Ectodermal cell (in vitro differentiated cells): Measurements from ENCODE around the gene APBA2.

Experiments
- H3K27ac ChIP-seq: 2 replicates; pipeline ENCODE4 v1.7.0; 2013; ENCODE audit warnings: mild to moderate bottlenecking, low read depth, low read length; ENCODE audit not compliant: insufficient read depth, poor library complexity, severe bottlenecking
- H3K27me3 ChIP-seq: 2 replicates; pipeline ENCODE4 v1.7.0; 2013; ENCODE audit warnings: mild to moderate bottlenecking, low read length; ENCODE audit not compliant: insufficient read depth, control insufficient read depth, poor library complexity, severe bottlenecking
- H3K36me3 ChIP-seq: one replicate; pipeline ENCODE4 v1.7.0; 2013; ENCODE audit warnings: low read length; ENCODE audit not compliant: control insufficient read depth, insufficient read depth
- H3K4me1 ChIP-seq: one replicate; pipeline ENCODE4 v1.7.0; 2013; ENCODE audit warnings: low read length; ENCODE audit not compliant: control insufficient read depth, insufficient read depth
- H3K4me3 ChIP-seq: 2 replicates; pipeline ENCODE4 v1.7.0; 2013; ENCODE audit warnings: low read depth, low read length, control low read depth; ENCODE audit not compliant: insufficient read depth
- H3K9me3 ChIP-seq: 2 replicates; pipeline ENCODE4 v1.7.0; 2013; ENCODE audit warnings: mild to moderate bottlenecking, low read length, moderate library complexity; ENCODE audit not compliant: control insufficient read depth
- WGBS, 2 experiments: methylation state at CpG; one replicate each; pipeline ENCODE4 v1.1.7; 2013; ENCODE audit warnings: missing lambda C conversion rate in 2 of 2; 5-methylcytosine and 5-hydroxymethylcytosine counted together

The APBA2 gene

GRCh38 chr15:29102911-29103823, 217.4 kb downstream of the APBA2 start:
- Histone ChIP-seq H3K27me3 (no peaks in the 10 kb centered on the region), H3K4me3 (no peak overlapping the region), H3K27ac (no peak overlapping the region), H3K4me1 (peaks cover 8% of the 10 kb centered on the region), H3K36me3 (peaks cover 19% of the 10 kb centered on the region), H3K9me3 (no peaks in the 10 kb centered on the region)
- whole genome bisulfite sequencing, 2 experiments = 58 to 59% methylated on average over 51 of the region's 51 CpGs

- H3K4me3 ChIP-seq = no peak overlapping the region
- no peaks in the 10 kb centered on the region for H3K9me3 ChIP-seq
- no peak overlapping the region for H3K27ac ChIP-seq
- 34% methylated on average over 47 of the region's 47 CpGs for WGBS, 2 experiments
- H3K27me3 ChIP-seq = no peaks in the 10 kb centered on the region
- H3K4me1 ChIP-seq = peaks cover 8% of the 10 kb centered on the region
- peaks cover 14% of the 10 kb centered on the region for H3K36me3 ChIP-seq
These were observed 218.2 kb downstream of the APBA2 start for GRCh38 chr15:29103824-29104565.

- Histone ChIP-seq H3K9me3 (no peaks in the 10 kb centered on the region), H3K4me3 (no peak overlapping the region), H3K27ac (no peak overlapping the region), H3K4me1 (peaks cover 8% of the 10 kb centered on the region), H3K36me3 (peaks cover 9% of the 10 kb centered on the region), H3K27me3 (no peaks in the 10 kb centered on the region)
- 92 to 97% methylated on average over 6 of the region's 6 CpGs for WGBS, 2 experiments
These were observed 218.7 kb downstream of the APBA2 start for GRCh38 chr15:29104566-29104880.

- Histone ChIP-seq H3K27me3 (no peaks in the 10 kb centered on the region), H3K4me3 (no peak overlapping the region), H3K27ac (no peak overlapping the region), H3K36me3 (peaks cover 9% of the 10 kb centered on the region), H3K4me1 (peaks cover 8% of the 10 kb centered on the region), H3K9me3 (no peaks in the 10 kb centered on the region)
- WGBS, 2 experiments = 91 to 93% methylated on average over 22 of the region's 22 CpGs
These were observed 219.5 kb downstream of the APBA2 start for GRCh38 chr15:29105151-29105854.

GRCh38 chr15:29106116-29106515, 220.3 kb downstream of the APBA2 start:
- no peak overlapping the region for H3K27ac ChIP-seq
- 96 to 97% methylated on average over 4 of the region's 4 CpGs for WGBS, 2 experiments
- H3K27me3 ChIP-seq = no peaks in the 10 kb centered on the region
- no peak overlapping the region for H3K4me3 ChIP-seq
- peaks cover 9% of the 10 kb centered on the region for H3K36me3 ChIP-seq
- H3K4me1 ChIP-seq = peaks cover 8% of the 10 kb centered on the region
- no peaks in the 10 kb centered on the region for H3K9me3 ChIP-seq

GRCh38 chr15:29106551-29107290, 220.9 kb downstream of the APBA2 start:
- H3K27me3 ChIP-seq = no peaks in the 10 kb centered on the region
- peaks cover 8% of the 10 kb centered on the region for H3K4me1 ChIP-seq
- no peaks in the 10 kb centered on the region for H3K9me3 ChIP-seq
- peaks cover 6% of the 10 kb centered on the region for H3K36me3 ChIP-seq
- H3K27ac ChIP-seq = no peak overlapping the region
- WGBS, 2 experiments = 96% methylated on average over 21 of the region's 21 CpGs
- no peak overlapping the region for H3K4me3 ChIP-seq

- H3K4me1 ChIP-seq = peaks cover 8% of the 10 kb centered on the region
- H3K36me3 ChIP-seq = peaks cover 5% of the 10 kb centered on the region
- WGBS, 2 experiments = 83 to 86% methylated on average over 19 of the region's 19 CpGs
These were observed 221.6 kb downstream of the APBA2 start for GRCh38 chr15:29107291-29107890.

GRCh38 chr15:29107971-29108645, 222.3 kb downstream of the APBA2 start:
- Histone ChIP-seq H3K9me3 (no peaks in the 10 kb centered on the region), H3K4me3 (no peak overlapping the region), H3K27ac (no peak overlapping the region), H3K4me1 (peaks cover 8% of the 10 kb centered on the region), H3K27me3 (no peaks in the 10 kb centered on the region), H3K36me3 (peaks cover 5% of the 10 kb centered on the region)
- WGBS, 2 experiments = 95 to 96% methylated on average over 15 of the region's 15 CpGs

More at GRCh38 chr15:29107291-29107890, 221.6 kb downstream of the APBA2 start:
- Histone ChIP-seq H3K4me3 (no peak overlapping the region), H3K27ac (no peak overlapping the region), H3K27me3 (no peaks in the 10 kb centered on the region), H3K9me3 (no peaks in the 10 kb centered on the region)

GRCh38 chr15:29109762-29110161, 224.0 kb downstream of the APBA2 start:
- Histone ChIP-seq H3K27me3 (no peaks in the 10 kb centered on the region), H3K27ac (no peak overlapping the region), H3K4me3 (no peak overlapping the region), H3K9me3 (no peaks in the 10 kb centered on the region), H3K36me3 (peaks cover 5% of the 10 kb centered on the region), H3K4me1 (peaks cover 9% of the 10 kb centered on the region)
- 94 to 95% methylated on average over 10 of the region's 10 CpGs for WGBS, 2 experiments
